Measurements from ENCODE around the gene GRK2.

Gene GRK2

GRCh38 chr11:67301951-67302516 lies 35.8 kb downstream of the GRK2 start:
- DNase-seq, result peak; percentile 78

GRCh38 chr11:67302571-67303131 lies 36.4 kb downstream of the GRK2 start:
- peak; percentile 50 for DNase-seq

GRCh38 chr11:67303132-67303834 lies 37.0 kb downstream of the GRK2 start, which contains the start of gene SSH3:
TSS of gene SSH3 (plus strand) at chr11:67303530. CDS start at chr11:67303626, 96 bp downstream.
- peak; percentile 73 for DNase-seq

- DNase-seq, result no peak
Observed at GRCh38 chr11:67303835-67304411, 37.6 kb downstream of the GRK2 start.

GRCh38 chr11:67304511-67305113 lies 38.3 kb downstream of the GRK2 start:
- no peak for DNase-seq

GRCh38 chr11:67306769-67307544 lies 40.7 kb downstream of the GRK2 start:
- DNase-seq, result no peak

GRCh38 chr11:67307545-67308001 lies 41.3 kb downstream of the GRK2 start:
- no peak for DNase-seq

- no peak for DNase-seq
Observed at GRCh38 chr11:67308031-67308866, 42.0 kb downstream of the GRK2 start.

GRCh38 chr11:67309166-67309565 lies 42.9 kb downstream of the GRK2 start:
- DNase-seq, result no peak

- DNase-seq, result no peak
Observed at GRCh38 chr11:67309661-67310061, 43.4 kb downstream of the GRK2 start.

GRCh38 chr11:67310246-67311050 lies 44.2 kb downstream of the GRK2 start:
- DNase-seq, result no peak

GRCh38 chr11:67311051-67311555 lies 44.8 kb downstream of the GRK2 start:
- DNase-seq, result no peak

GRCh38 chr11:67311556-67312082 lies 45.3 kb downstream of the GRK2 start:
- no peak for DNase-seq

GRCh38 chr11:67312187-67313021 lies 46.1 kb downstream of the GRK2 start:
- DNase-seq, result no peak

GRCh38 chr11:67313125-67313890 lies 47.0 kb downstream of the GRK2 start:
- no peak for DNase-seq

GRCh38 chr11:67314218-67314617 lies 47.9 kb downstream of the GRK2 start:
- no peak for DNase-seq

- no peak for DNase-seq
Observed at GRCh38 chr11:67315325-67315909, 49.1 kb downstream of the GRK2 start.

GRCh38 chr11:67316882-67317204 lies 50.6 kb downstream of the GRK2 start:
- DNase-seq, result no peak

All from NCI-H345 (cell line).